NCI-H1105 (cell line): ENCODE data around the gene HTRA3.

ENCODE experiments used
- DNase-seq: peaks from one replicate; lab custom pipeline; 2025; lab: John Stamatoyannopoulos, UW

Gene HTRA3

DNA sequence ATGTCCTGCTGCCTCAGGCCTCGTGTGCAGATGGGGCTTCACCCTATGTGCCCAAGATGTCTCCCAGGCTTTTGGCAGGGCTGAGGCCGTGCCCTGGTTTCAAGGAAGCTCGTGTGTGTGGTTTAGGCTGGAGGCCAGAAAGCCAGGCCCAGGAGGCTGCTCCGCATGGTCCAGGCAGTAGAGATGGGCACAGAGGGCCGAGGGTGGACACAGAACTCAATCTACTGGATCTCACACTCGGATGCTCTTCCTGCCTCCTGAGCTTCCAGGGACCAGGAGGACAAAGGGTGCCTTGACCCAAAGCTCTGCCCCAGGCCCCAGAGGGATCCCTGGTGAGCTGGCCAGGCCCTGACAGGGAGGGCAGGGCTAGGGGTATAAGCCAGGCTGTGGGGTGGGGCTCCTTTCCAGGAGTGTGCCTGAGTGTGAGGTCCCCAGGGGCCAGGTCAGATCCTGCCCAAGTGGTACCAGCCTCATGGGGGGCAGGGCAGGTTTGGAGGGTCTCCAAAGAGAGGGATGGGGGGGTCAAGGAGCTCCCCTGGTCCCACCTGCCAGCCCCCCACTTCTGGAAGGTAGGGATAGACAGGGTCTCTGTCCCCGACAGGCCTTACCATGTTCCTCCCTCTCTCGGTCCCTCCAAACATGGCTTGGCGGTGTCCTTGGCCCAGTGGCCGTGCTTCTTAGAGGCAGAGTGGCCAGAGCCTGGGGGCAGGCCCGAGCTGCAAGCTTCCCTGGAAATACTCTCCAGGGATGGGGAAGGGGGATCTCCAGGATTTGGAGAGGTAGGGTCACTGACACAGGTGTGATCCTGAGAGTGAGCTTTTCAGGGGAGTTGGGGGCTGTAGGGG lies 23.8 kb downstream of the HTRA3 start:
- DNase-seq, result no peak

GRCh38 chr4:8294036-8294435 lies 24.5 kb downstream of the HTRA3 start:
- DNase-seq, result no peak

DNA sequence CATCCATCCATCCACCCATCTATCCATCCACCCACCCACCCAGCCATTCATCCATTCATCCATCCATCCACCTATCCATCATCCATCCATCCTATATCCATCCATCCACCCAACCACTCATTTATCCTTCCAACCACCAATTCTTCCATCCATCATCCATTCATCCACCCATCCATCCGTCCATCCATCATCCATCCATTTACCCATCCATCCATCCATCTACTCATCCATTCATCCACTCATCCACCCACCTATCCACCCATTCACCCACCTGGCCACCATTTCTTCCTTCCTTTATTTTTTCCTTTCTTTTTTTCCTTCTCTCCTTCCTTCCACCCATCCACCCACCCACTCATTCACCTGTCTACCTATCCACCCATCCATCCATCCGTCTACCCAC lies 25.2 kb downstream of the HTRA3 start:
- no peak for DNase-seq

GRCh38 chr4:8295471-8295870 lies 25.9 kb downstream of the HTRA3 start:
- no peak for DNase-seq

GRCh38 chr4:8296491-8296890 lies 26.9 kb downstream of the HTRA3 start:
- DNase-seq, result no peak

DNA sequence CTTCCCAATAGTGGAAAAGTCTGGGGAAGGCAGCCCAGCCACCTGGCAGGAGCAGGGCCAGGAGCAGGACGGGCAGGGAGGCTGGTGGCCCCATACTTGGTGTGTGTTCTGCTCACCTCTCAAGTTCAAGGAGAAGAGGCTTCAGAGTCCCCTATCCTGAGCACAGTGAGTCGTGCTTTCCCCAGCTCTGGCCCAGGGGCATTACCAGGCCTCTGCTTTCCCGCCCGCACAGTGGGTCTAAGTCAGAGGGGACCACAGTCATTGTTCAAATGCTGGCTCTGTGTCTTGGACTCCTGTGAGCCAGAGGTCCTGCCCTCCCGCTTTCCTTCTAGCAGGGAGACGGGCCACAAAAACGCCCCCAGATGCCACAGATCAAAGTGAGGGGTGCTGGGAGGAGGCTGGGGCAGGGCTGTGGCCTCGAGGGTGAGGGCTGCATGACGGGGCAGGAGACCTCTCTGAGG lies 27.6 kb downstream of the HTRA3 start:
- DNase-seq, result no peak

DNA sequence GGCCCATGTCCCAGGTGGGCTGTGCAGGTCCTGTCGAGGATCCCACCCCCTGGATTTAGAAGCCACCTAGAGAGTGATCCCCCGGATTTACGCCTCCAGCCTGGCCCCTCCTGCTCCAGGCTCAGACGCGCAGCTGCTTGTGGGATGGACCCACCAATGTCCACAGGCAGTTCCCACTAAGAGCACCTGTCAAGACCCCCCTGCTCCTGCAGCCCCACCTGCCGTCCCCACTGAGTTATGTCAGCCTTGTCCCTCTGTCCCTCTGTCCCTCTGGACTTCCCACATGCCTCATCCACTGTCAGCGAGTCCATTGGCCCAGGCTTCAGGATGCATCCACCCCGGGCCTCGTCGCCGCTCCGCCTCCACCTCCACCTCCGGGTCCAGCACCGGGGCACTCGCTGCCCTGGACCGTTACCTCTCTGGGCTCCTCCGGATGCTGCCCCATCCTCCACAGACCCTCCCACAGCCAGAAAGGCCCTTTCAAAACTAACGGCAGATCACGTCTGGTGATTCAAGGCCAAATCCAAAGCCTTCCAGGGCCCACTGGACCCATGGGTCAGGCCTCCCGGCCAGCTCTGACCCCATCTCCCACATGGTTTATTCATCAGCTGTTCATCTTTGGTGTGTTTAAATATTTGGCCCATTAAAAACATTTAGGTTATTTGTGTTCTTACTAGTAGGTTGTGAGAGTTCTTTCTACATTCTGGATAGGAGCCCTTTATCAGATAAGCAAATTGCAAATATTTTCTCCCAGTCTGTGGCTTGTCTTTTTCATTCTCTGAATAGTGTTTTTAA lies 28.3 kb downstream of the HTRA3 start:
- DNase-seq, result no peak

GRCh38 chr4:8300832-8301231 lies 31.3 kb downstream of the HTRA3 start:
- DNase-seq, result no peak

GRCh38 chr4:8301851-8302730 lies 32.5 kb downstream of the HTRA3 start:
- DNase-seq, result no peak

- DNase-seq, result no peak
Observed at GRCh38 chr4:8303081-8303480, 33.5 kb downstream of the HTRA3 start.

- no peak for DNase-seq
Observed at GRCh38 chr4:8303485-8304281, 34.1 kb downstream of the HTRA3 start.

DNA sequence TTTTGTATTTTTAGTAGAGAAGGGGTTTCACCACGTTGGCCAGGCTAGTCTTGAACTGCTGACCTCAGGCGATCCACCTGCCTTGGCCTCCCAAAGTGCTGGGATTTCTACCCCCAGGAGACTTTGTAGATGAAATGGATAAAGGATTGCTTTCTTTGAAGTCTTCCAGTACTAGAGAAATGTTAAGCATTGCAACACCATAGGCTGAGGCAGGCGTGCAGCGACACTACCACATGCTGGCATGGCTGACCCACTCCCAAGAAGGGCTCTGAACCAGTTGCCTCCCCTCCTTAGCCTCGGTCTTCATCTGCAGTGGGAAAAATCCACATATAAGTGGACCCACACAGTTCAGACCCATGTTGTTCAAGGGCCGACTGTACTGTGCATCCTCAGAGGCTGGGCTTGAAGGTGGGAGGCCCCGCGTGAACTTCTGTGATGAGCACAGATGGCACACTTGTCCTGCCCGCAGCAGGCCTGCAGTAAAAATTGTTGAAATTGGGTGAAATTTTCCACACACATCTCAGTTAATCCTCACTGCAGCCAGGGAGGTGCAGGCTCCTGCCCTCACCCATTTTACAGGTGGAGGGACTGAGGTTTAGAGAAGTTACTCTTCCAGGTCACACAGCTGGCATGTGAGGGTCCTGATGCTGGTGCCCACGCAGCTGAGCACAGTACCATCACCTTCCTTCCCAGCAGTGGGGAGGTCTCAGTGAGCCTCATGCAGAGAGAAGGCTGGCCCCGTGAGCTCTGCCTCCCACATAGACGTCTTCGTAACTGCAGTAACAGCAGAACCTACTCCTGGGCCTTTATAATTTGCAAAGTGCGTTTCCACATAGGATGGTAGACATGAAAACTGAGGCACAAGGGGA lies 35.5 kb downstream of the HTRA3 start:
- DNase-seq, result no peak

- no peak for DNase-seq
Observed at GRCh38 chr4:8305851-8306471, 36.4 kb downstream of the HTRA3 start.

- no peak for DNase-seq
Observed at GRCh38 chr4:8306511-8307021, 37.0 kb downstream of the HTRA3 start.

DNA sequence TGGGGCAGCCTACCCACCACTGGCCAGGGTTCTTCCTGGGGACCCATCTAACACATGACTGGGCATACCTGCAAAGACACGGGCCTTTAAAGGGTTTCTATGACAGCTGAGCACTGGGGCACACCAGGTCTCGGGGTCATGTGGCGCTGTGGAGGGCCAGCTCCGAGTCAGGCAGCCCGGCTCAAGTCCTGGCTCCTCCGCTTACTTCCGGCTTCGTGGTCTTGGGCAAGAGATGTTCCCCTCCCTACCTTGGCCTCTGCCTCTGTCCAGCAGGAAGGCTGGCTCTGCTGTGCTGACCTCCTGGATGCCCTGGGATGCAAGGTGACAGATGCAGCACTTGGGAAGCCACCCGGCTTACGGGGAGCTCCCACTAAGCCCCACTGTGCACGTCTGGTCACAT lies 37.6 kb downstream of the HTRA3 start:
- no peak for DNase-seq

DNA sequence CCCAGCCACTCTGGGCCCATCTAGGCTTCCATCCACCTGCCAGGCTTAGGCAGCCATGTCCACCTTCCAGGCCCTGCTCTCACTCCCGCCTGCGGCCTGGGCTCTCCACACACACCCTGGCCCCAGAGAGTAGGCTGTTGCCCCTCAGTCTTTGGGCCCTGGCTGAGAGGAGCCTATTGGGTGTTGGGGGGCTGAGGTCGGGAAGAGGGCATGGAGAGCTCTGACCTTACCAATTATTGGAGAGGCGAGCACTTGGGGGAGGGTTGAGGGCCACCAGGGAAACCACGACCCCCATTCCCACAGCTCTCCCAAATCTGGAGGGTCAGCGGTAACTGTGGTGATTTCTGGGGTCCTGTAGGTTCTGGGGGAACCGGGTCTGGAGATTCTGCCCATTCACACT lies 38.2 kb downstream of the HTRA3 start:
- DNase-seq, result no peak

GRCh38 chr4:8308144-8308543 lies 38.6 kb downstream of the HTRA3 start:
- no peak for DNase-seq

- no peak for DNase-seq
Observed at GRCh38 chr4:8308856-8309771, 39.6 kb downstream of the HTRA3 start.

DNA sequence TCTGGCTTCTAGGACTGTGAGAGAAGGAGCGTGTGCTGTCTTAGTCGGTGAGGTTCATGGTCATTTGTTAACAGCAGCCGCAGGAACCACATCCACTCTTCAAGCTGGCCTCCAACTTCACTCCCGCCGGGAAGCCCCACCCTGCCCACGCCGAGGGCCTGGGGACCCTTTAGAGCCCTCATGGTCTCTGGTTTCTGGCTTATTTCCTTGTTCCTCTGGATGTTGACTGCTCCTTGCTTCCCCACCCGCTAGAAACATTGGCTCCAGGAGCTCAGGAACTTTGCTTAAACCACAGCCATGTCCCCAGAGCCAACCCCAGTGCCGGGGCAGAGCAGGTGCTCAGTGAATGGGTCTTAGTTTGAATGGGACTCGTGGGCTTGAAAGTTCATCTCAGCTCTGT lies 40.8 kb downstream of the HTRA3 start:
- DNase-seq, result no peak
